Natural killer cell (primary cell): Measurements from ENCODE around the gene PIAS4. TPM values are rescaled to one million over a fixed set of nuclear protein-coding genes. Genes with fewer than 3 reads are reported as not detected.

ENCODE experiments used
- ATAC-seq, 3 donors: fragments of 150-1000 bp in 2 of 3; fragments of 200-7000 bp in 1 of 3; cut with Tn5 transposase; 1 replicate in 1 of 3; 2 replicates in 2 of 3; pipeline ENCODE4 v1.10.0; 2021; ENCODE audit warnings: mild to moderate bottlenecking in 2 of 3, moderate library complexity in 2 of 3
- DNase-seq, 2 donors: peaks; one replicate each; pipeline versions ENCODE4 v3.0.0 to v3.0.0-alpha.2; 2013 to 2021; ENCODE audit warnings: mixed read lengths in 1 of 2
- H3K27ac ChIP-seq: one replicate; pipeline ENCODE4 v1.5.1; 2013; ENCODE audit warnings: mild to moderate bottlenecking, low read length
- H3K27me3 ChIP-seq: one replicate; pipeline ENCODE4 v1.6.1; 2013; ENCODE audit warnings: low read length; ENCODE audit not compliant: control insufficient read depth, insufficient read depth
- H3K36me3 ChIP-seq: one replicate; pipeline ENCODE4 v1.6.1; 2013; ENCODE audit warnings: low read length; ENCODE audit not compliant: control insufficient read depth, insufficient read depth
- H3K4me1 ChIP-seq: one replicate; pipeline ENCODE4 v1.6.1; 2013; ENCODE audit warnings: low read length; ENCODE audit not compliant: control insufficient read depth, insufficient read depth
- H3K4me3 ChIP-seq: one replicate; pipeline ENCODE4 v1.5.1; 2013; ENCODE audit warnings: low read length
- H3K9me3 ChIP-seq: one replicate; pipeline ENCODE4 v1.6.1; 2013; ENCODE audit warnings: low read length; ENCODE audit not compliant: control insufficient read depth, insufficient read depth
- H3K27ac Mint-ChIP-seq, 2 donors: one replicate each; pipeline ENCODE4 v1.8.0; 2022; ENCODE audit warnings: mild to moderate bottlenecking in 2 of 2, mixed read lengths in 2 of 2, moderate library complexity in 1 of 2
- H3K27me3 Mint-ChIP-seq, 2 donors: one replicate each; pipeline ENCODE4 v1.8.0; 2022; ENCODE audit warnings: low read depth in 2 of 2, mixed read lengths in 2 of 2
- H3K36me3 Mint-ChIP-seq: one replicate; pipeline ENCODE4 v1.8.0; 2022; ENCODE audit warnings: mixed read lengths
- H3K4me1 Mint-ChIP-seq, 2 donors: one replicate each; pipeline ENCODE4 v1.8.0; 2022; ENCODE audit warnings: mixed read lengths in 2 of 2
- H3K4me3 Mint-ChIP-seq: one replicate; pipeline ENCODE4 v1.8.0; 2022; ENCODE audit warnings: mild to moderate bottlenecking, moderate library complexity, mixed read lengths
- H3K9me3 Mint-ChIP-seq, 2 donors: one replicate each; pipeline ENCODE4 v1.8.0; 2022; ENCODE audit warnings: mixed read lengths in 2 of 2
- WGBS: methylation state at CpG from one replicate; pipeline ENCODE4 v1.1.7; 2013; ENCODE audit warnings: missing lambda C conversion rate; ENCODE audit not compliant: insufficient coverage; 5-methylcytosine and 5-hydroxymethylcytosine counted together
- intact Hi-C: fragments of 100-400 bp; cut with micrococcal nuclease; formaldehyde crosslinking; loops from one replicate; pipeline ENCODE4 v1.14.2; 2022
- total RNA-seq, 4 donors: library from RNA; stranded (reverse); fragments of 120-200 nt in 1 of 4; gene quantifications; one replicate each; pipeline versions ENCODE4 v1.2.3 to v1.2.4, GENCODE V29; 2013 to 2022
- TF ChIP-seq, protein P1 (sequence below): fragments of 200-600 bp; IDR thresholded peaks from one replicate; pipeline ENCODE4 v1.8.0; 2022; ENCODE audit warnings: antibody characterized with exemption

PIAS4 gene
- total RNA-seq, 3 donors from 2014 or later (not counting 1 experiment from before 2014, with no cell fraction given): 25.4 to 39.4 (median 26.8) TPM

GRCh38 chr19:4052114-4052992 lies 44.8 kb downstream of the PIAS4 start:
- H3K27me3 ChIP-seq: no peaks in the 10 kb centered on the region
- H3K4me3 Mint-ChIP-seq: peak overlapping the region; percentile 63
- H3K4me3 ChIP-seq: no peak overlapping the region
- H3K4me1 ChIP-seq: peaks cover 49% of the 10 kb centered on the region
- no peaks in the 10 kb centered on the region for H3K9me3 Mint-ChIP-seq
- peaks cover 32 to 51% of the 10 kb centered on the region in 2 donors for H3K4me1 Mint-ChIP-seq
- peaks cover 50% of the 10 kb centered on the region for H3K36me3 ChIP-seq
- peak overlapping the region; percentile 58 for H3K27ac ChIP-seq
- TF ChIP-seq, protein P1, sequence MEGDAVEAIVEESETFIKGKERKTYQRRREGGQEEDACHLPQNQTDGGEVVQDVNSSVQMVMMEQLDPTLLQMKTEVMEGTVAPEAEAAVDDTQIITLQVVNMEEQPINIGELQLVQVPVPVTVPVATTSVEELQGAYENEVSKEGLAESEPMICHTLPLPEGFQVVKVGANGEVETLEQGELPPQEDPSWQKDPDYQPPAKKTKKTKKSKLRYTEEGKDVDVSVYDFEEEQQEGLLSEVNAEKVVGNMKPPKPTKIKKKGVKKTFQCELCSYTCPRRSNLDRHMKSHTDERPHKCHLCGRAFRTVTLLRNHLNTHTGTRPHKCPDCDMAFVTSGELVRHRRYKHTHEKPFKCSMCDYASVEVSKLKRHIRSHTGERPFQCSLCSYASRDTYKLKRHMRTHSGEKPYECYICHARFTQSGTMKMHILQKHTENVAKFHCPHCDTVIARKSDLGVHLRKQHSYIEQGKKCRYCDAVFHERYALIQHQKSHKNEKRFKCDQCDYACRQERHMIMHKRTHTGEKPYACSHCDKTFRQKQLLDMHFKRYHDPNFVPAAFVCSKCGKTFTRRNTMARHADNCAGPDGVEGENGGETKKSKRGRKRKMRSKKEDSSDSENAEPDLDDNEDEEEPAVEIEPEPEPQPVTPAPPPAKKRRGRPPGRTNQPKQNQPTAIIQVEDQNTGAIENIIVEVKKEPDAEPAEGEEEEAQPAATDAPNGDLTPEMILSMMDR: no peak
- DNase-seq (peak in 1 of 2 donors; percentile 28), ATAC-seq (peak; percentile 41 to 64 (median 60))
- H3K27me3 Mint-ChIP-seq: no peaks in the 10 kb centered on the region
- peak overlapping the region; percentile 84 to 86 for H3K27ac Mint-ChIP-seq
- WGBS: 65% methylated on average over 27 of the region's 27 CpGs
- no peaks in the 10 kb centered on the region for H3K9me3 ChIP-seq
- intact Hi-C loops: no loop called here
- H3K36me3 Mint-ChIP-seq: peaks cover 7% of the 10 kb centered on the region

GRCh38 chr19:4052993-4053422 lies 45.5 kb downstream of the PIAS4 start:
- no peaks in the 10 kb centered on the region for H3K9me3 Mint-ChIP-seq
- Histone ChIP-seq H3K36me3 (peaks cover 46% of the 10 kb centered on the region), H3K4me1 (peaks cover 56% of the 10 kb centered on the region), H3K9me3 (no peaks in the 10 kb centered on the region), H3K4me3 (no peak overlapping the region), H3K27ac (peak overlapping the region; percentile 41), H3K27me3 (no peaks in the 10 kb centered on the region)
- H3K4me3 Mint-ChIP-seq: peak overlapping the region; percentile 63
- no peaks in the 10 kb centered on the region for H3K27me3 Mint-ChIP-seq
- DNase-seq (no peak), ATAC-seq (no peak)
- peaks cover 7% of the 10 kb centered on the region for H3K36me3 Mint-ChIP-seq
- 70% methylated on average over 13 of the region's 13 CpGs for WGBS
- intact Hi-C loops: no loop called here
- H3K4me1 Mint-ChIP-seq: peaks cover 32 to 58% of the 10 kb centered on the region in 2 donors
- peak overlapping the region; percentile 79 to 84 for H3K27ac Mint-ChIP-seq
- TF ChIP-seq, protein P1: no peak

- Histone ChIP-seq H3K4me1 (peaks cover 63% of the 10 kb centered on the region), H3K27me3 (no peaks in the 10 kb centered on the region), H3K27ac (no peak overlapping the region), H3K4me3 (no peak overlapping the region), H3K9me3 (no peaks in the 10 kb centered on the region), H3K36me3 (peaks cover 42% of the 10 kb centered on the region)
- Mint-ChIP-seq H3K4me1 (peaks cover 32 to 64% of the 10 kb centered on the region in 2 donors), H3K27ac (peak overlapping the region; percentile 79 to 84), H3K36me3 (peaks cover 7% of the 10 kb centered on the region), H3K9me3 (no peaks in the 10 kb centered on the region), H3K27me3 (no peaks in the 10 kb centered on the region), H3K4me3 (peak overlapping the region; percentile 33)
- TF ChIP-seq, protein P1: no peak
- no peak for ATAC-seq
- no peak for DNase-seq
- WGBS: 94% methylated on average over 82 of the region's 82 CpGs
- intact Hi-C loops: no loop called here
Observed at GRCh38 chr19:4053423-4054324, 46.1 kb downstream of the PIAS4 start.
